ENCODE data around the gene SLC16A5. TPM values are rescaled to one million over a fixed set of nuclear protein-coding genes. Genes with fewer than 3 reads are reported as not detected.

Gene SLC16A5
- polyA plus RNA-seq, 10 donors: 5.3 to 12.2 (median 7.6) TPM

DNA sequence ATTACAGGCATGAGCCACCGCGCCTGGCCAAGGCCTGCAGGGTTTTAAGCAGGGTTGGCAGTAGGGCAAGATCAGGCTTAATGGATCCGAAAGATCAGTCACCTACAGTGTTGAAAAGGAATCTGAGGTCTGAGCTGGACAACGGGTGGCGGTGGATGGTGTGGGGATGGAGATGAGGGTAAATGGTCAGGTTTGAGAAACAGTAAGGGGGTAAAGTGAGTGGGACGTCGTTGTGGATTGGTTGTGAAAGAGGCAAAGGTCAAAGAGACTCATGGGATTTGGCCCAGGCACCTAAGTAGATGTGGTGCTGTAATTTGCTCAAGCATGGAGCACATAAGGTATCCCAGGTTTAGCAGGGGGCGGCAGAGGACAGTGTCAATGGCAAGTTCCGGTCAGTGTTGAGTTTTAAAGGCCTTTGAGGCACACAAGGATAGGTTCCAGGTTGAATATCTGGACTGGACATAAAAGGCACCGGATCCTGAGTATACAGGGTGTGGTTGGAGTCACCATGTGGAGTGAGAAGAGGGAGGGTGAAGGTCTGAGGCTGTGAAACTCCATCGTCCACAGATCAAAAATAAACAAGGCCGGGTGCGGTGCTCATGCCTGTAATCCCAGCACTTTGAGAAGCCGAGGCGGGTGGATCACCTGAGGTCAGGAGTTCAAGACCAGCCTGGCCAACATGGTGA, 1.1 kb upstream of the SLC16A5 start:
- DNase-seq: peak in 1 of 3 donors; percentile 1

DNA sequence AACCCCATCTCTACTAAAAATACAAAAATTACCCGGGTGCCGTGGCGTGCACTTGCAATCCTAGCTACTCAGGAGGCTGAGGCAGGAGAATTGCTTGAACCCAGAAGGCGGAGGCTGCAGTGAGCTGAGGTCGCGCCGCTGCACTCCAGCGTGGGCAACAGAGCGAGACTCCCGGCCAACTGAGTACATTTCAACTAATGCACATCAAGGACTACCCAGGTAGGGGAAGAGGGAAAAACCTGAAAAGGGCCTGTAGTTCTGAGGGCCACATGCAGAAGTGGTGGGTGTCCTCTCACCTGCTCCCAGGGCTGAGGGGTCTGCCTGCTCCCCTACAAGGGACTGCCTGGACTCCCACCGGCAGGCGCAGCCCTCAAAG, 584 bp upstream of the SLC16A5 start:
- peak in 1 of 3 donors; percentile 16 for DNase-seq

DNA sequence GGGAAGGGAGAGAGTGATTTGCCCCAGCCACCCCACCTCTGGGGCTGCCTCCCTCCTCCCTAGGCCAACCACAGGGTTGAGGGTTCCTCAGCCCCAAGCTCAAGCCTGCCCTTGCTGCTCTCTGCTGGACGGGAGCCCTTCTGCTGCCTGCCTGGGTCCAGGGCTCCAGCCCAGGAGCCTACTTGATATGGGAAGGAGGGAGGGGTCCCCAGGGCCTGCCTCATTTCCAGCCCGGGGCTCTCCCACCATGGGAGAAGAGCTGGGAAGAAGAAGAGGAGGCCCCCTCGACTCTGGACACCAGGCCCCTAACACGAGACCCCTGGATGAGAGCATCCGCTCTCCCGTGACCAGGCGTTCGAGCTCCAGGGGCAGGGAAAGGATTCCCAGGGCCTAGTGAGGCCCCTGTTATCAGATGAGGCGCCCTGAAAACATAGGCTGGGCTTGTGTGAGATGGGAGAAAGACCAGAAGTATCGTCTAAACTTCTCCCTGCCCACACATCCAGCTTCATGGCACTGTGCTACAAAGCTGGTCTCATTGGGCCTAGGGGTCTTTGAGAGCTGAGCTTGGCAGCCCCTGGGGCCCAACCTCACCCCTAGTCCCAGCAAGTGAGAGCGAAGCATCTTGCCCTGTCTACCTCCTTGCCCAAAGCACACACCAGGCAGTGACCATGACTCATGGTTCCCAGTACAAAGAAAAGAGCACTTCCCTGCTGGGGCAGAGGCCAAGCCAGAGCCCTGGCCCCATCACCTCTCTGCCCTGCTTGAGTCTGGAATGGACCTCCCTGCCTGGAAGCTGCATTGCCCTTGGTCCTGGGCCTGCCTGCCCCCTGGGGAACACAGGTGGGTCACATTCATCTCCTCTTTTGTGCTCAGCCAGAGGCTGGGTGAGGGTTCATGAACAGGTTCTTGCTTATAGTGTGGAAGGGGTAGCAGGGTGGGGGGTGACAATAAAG, 987 bp downstream of the SLC16A5 start:
- peak in 1 of 3 donors; percentile 59 for DNase-seq

DNA sequence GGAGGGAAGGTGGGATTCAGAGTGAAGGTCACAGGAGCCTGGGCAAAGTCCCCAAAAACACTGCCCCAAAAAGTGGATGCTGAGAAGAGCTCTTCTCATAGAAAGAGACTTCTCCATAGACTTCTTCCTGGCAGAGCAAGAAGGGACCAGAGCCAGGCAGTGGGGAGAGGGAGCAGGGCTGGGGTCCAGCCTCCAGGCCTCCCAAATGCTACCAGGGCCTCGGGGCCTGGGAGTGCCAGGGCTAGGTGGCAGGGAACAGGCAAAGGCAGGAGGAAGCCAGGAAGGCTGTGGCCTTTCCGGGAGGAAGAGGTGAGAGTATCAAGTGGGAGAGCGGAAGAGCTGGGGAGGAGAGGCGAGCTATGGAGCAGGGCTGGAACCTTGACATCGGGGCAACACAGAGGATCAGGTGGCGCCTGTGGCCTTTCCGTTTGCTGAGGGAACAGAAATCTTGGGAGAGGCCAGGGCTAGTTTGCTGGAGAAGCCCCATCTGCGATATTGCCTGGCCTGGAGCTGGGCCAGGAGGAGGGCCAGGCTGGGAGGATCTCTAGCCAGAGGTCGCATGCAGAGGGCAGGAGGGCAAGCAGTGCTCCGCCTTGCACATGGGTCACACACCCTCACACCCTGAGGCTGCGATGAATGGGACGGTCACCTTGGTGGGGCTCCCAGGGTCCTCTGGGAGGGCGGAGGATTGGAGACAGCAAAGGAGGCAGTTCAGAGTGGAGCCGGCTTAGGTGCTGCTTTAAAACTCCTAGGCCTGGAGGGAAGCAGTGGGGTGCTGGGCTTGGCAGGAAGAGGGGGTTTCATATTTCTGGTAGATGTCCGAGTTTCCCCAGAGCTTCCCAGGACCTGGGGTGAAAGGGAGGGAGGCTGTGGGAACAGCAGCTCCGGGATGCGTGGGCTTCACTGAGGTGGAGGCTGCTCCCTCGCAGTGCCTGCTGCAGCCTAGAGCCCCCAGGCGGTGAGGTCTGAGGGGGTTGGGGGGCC, 3.4 kb downstream of the SLC16A5 start:
- peak in 1 of 3 donors; percentile 51 for DNase-seq

DNA sequence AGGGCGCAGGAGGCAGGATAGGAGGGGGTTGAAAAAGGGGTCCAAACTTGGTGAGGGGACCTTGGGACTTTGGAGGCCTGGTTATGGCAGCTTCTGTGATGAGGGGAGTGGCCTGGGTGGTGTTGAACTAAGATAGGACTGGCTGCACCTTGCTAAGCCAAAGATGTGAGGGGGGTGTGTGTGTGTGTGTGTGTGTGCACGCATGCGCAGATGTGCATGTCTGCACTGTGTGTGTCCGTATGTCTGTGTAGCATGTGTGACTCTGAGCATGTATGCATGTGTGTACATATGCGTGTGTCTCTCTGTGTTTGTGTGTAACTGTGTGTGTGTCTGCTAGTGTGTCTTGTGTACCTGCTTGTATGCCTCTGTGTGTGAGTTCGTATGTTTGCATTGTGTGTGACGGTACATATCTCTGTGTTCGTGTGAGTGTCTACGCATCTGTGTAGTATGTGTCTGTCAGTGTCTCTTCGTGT, 4.1 kb downstream of the SLC16A5 start:
- peak in 1 of 3 donors; percentile 32 for DNase-seq

DNA sequence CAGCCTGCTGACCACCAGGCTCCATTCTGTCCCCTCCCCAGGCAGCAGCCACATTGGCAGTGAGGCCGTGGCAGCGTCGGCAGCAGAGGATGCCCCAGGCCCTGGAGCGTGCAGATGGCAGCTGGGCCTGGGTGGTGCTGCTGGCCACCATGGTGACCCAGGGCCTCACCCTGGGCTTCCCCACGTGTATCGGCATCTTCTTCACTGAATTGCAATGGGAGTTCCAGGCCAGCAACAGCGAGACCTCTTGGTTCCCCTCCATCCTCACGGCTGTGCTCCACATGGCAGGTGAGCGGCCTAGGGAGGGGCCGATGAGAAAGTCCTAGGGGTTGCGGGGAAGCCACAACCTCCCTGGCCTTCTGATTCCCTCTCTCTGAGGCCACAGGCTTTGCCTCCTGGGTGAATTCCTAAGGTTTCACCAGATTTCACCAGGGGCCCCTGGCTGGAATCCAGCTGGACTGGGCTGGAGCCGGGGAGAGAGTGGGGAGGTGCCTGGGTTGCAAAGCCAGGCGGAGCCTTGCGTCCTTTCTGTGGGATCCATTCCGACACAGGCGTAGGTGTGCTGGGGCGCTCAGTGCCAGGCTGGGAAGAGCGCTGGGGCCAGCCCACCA, 5.9 kb downstream of the SLC16A5 start:
- peak in 1 of 3 donors; percentile 0 for DNase-seq

DNA sequence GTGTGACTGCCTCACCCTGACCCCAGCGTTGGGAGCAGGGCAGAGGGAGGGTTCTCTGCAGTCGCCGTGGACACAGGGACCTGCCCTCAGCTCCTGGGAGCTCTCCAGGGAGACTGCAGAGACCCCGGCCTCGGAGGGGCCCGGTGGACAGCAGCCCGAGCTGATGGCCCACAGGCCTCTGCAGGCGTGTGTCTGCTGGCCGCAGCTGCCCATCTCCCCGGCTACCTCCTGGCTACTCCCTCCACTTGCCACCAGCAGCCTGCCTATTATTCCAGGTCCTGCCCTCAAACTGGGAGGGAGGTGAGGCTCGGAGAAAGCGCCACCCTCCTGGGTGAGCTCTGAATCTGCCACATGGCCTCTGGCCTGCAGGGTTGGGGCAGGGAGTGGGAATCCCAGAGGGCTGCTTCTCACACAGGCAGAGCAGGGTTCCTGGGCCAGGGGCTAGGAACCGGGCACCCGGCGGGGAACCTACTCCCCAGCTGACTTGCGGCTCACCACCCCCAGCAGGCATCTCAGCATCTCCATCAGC, 7.2 kb downstream of the SLC16A5 start:
- DNase-seq: peak in 1 of 3 donors; percentile 3

DNA sequence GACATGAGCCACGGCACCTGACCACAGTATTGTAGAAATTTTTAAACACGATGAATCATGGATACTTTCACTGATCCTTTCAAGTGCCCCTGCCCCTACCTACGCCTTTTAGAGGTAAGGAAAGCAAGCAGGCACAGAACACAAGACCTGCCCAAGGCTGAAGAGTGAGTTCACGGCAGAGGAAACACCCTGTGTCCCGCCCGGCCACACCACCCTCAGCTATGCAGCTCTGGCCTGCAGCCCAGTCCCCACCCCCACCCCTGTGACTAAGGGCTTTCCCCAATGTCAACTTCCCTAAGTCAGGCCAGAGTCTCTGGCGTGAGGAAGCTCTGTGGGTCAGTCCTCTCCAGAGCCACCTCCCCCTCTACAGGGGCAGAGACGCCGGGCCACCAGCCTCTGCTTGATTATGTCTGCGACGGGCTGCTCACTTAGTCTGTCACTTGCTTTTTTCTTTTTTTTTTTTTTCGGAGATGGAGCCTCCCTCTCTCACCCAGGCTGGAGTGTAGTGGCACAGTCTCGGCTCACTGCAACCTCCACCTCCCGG, 8.4 kb downstream of the SLC16A5 start:
- peak in 2 of 3 donors; percentile 46 to 70 for DNase-seq

DNA sequence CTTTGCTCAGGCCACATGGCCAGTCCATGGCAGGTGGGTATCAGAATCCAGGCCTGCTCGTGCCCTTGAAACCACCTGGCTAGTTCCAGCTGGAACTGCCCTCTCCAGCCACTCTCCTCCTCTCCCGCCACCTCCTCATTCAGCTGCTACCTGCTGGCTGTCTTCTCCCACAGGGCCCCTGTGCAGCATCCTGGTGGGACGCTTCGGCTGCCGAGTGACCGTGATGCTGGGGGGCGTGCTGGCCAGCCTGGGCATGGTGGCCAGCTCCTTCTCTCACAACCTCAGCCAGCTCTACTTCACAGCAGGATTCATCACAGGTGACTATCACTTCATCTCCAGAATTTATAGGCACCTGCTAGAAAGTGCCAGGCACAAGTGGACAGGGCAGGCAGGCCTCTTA, 10.1 kb downstream of the SLC16A5 start:
- peak in 1 of 3 donors; percentile 0 for DNase-seq

DNA sequence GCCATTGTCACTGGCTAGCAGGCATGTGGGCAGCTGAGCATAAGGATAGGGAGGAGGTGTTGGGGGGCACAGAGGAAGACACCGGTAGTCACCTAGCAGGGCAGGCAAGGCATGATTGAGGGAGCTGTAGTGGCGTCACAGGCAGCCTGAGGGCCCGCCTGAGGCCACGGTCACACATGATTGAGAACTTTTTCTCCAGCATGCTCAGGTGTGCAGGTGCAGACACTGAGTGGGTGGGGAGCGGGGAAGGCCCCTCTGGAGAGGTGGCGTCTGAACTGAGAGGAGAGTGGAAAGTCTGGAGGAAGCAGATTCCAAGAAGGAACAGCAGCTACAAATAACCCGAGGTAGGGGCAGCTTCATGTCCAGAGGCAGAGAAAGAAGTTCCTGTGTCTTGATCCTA, 11.1 kb downstream of the SLC16A5 start:
- no peak for DNase-seq

DNA sequence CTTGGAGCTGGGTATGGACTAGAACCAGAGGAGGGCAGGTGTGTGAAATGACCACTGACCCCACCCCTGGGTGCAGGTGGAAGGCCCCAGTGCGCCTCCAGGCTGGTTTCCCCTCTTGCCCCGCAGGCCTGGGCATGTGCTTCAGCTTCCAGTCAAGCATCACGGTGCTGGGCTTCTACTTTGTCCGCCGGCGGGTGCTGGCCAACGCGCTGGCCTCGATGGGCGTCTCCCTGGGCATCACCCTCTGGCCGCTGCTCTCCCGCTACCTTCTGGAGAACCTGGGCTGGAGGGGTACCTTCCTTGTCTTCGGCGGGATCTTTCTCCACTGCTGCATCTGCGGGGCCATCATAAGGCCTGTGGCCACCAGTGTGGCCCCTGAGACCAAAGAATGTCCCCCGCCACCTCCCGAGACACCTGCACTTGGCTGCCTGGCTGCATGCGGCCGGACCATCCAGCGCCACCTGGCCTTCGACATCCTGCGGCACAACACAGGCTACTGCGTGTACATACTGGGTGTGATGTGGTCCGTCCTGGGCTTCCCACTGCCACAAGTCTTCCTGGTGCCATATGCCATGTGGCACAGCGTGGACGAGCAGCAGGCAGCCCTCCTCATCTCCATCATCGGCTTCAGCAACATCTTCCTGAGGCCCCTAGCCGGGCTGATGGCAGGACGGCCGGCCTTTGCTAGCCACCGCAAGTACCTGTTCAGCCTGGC, 12.3 kb downstream of the SLC16A5 start:
- DNase-seq: peak in 1 of 3 donors; percentile 2

DNA sequence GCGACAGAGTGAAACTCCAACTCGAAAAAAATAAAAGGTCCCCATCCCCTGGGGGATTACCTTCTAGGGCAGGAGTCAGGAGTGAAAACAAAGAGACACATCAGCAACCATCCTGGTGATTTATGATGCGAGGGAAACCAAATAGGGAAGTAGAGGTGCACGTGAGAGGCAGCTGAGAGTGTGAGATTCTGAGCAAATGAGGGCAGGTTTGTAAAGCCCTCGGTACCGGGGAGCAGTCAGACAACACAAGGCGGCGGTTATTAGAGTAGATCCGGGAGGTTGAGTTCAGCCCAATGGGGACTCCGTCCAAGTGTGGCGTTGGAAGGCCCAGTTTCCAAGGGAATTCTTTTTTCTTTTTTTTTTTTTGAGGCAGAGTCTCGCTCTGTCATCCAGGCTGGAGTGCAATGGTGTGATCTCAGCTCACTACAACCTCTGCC, 14.6 kb downstream of the SLC16A5 start:
- DNase-seq: peak in 1 of 3 donors; percentile 24

DNA sequence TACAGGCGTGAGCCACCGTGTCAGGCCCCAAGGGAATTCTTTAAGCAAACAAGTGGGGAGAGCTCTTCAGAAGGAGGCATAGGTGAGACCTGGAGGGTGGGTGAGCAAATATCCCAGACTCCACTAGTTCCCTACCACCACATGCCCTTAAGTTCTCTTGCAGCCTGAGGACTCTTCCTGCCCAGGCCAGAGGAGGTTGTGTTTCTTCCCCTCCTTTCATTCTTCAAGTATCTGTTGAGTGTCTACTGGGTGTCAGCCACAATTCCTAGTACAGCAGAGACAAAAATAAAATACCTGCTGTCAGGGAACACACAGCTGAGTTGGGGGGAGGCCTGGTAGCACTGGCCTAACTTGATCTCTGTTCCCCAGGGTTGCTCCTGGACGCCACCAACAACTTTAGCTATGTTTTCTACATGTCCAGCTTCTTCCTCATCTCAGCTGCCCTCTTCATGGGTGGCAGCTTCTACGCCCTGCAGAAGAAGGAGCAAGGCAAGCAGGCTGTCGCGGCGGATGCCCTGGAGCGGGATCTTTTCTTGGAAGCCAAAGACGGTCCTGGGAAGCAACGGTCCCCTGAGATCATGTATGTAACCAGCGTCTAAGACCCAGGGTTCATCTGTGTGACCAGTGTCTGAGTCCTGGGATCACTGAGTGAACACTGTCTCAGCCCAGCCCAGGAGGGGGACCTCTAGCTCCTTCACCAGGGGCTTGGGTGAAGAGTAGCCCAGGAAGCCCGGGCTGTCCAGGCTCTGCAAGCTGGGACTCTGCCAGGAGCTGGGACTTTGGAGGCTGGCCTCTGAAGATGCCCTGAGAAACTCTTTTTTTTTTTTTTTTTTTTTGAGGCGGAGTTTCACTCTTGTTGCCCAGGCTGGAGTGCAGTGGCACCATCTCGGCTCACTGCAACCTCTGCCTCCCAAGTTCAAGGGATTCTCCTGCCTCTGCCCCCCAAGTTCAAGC, 16.1 kb downstream of the SLC16A5 start:
- DNase-seq: no peak

DNA sequence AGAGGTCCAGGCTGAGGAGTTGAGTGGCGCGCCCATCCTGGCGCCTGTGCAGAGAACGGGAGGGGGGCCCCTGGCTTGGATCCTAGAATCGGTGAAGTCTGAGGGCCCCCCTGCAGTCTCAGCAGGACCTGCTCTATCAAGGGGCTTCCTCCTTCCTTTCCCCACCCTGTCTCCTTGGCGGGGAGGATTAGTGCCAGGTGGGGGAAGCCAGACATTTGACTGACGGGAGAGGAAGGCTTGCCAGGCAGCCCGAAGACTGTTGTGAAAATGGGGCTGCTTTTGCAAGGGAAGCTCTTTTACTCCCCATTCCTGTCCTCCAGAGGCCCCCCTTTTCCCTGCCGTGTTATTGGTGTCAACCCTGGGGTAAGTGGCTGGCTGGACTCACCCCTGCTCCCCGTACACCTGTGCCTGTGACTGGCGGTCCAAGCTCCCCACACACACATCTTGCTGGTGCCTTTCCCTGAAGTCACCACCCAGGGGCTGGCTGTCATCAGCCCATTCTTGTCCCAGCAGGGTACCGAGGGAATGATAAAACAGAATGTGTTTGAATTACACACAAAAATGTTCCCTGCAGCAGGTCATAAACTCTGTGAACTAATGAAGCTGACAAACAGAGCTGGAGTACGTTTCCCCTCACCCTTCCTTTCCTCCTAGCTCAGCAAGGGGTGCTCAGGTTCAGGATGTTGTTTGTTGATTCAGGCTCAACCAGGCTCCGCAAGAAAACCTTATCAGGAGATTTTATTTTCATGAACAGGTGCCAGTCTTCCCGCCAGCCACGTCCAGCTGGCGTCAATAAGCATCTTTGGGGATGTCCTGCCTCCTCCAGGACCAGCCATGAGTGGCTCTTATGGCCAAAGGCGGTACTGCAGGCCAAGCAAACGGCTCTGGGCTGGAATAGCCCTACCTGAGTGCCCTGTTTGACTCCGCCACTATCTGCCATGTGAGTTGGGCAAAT, 17.6 kb downstream of the SLC16A5 start:
- peak in 1 of 3 donors; percentile 36 for DNase-seq

DNA sequence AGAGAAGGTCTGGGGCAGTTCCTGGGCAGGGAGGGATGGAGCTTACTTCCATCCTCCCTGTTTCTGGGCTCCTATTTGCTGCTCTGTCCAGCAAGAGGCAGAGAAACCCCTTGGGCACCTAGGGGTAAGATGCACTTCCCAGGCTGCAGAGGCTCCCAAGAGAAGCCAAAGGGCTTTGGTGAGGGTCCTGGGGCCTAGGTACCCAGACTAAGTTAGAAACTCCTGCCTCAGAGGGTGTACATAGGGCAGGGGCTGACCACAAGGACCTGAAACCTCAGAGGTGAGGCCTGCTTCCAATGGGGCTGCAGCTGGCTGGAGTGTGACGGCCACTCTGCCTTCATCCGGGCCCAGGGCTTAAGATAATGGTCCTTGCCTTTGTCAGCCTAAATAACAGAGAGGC, 20.4 kb downstream of the SLC16A5 start:
- DNase-seq: peak in 1 of 3 donors; percentile 3

DNA sequence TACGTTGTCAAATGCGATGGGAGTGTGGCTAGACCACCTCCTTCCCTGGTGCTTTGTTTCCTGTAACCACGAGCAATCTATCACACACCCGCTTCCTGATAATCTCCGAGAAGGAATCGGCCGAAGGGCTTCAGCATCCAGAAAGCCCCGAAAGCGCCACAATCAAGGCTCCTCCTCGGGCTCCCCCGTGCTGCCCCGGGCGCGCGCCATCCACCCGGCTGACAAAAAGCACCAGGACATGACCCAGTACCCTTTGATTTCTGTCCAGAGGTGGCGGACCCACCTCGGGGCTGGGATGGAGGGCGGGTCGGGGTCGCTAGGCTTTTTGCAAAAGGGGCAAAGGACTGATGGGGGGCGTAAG, 21.3 kb downstream of the SLC16A5 start:
- no peak for DNase-seq
